ENCODE measurements around the gene USP40.

USP40 gene

DNA sequence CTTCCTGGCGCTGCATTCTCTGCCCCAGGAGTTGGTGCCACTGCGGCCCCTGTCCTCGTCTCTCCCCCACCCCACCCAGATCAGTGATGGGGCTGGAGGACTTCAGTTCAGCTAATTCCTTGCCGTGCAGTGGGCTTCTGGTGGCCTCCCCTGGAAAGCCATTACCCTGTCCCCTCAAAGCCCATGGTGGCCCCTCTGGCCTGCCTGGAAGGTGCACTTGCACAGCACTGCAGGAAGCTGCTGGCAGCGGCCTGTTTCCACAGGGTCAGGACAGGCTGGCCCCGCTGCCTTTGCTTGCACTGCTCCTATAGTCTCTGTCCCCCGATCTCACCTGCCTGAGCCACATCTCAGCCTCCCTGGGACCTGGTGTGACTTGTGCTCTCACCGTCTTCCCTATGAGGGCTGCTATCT is 105.1 kb downstream of the USP40 start:
- H3K79me1 ChIP-seq (ENCODE audit: low read length), result no peaks in the 10 kb centered on the region
- H2BK120ac ChIP-seq (ENCODE audit: low read depth, low read length), result no peak overlapping the region
- H3K9ac ChIP-seq (ENCODE audit: low read length), result no peak overlapping the region
- no peak overlapping the region for H4K8ac ChIP-seq (ENCODE audit: low read depth, low read length)
- H3K27me3 ChIP-seq (ENCODE audit: insufficient read depth, low read length, poor library complexity), result no peaks in the 10 kb centered on the region
- no peak overlapping the region for H3K27ac ChIP-seq (ENCODE audit: low read depth, low read length)
- H2AK5ac ChIP-seq (ENCODE audit: low read length), result no peak overlapping the region
- no peak overlapping the region for H3K18ac ChIP-seq (ENCODE audit: low read length)
- no peak overlapping the region for H3K4ac ChIP-seq (ENCODE audit: low read depth, low read length)
- no peaks in the 10 kb centered on the region for H3K4me1 ChIP-seq (ENCODE audit: control insufficient read depth, low read depth, low read length)
- H2BK5ac ChIP-seq (ENCODE audit: low read length), result no peak overlapping the region
- H3K79me2 ChIP-seq (ENCODE audit: control insufficient read depth, insufficient read depth, low read length), result no peaks in the 10 kb centered on the region
- no peak for DNase-seq
- no CpG with 5 or more reads among the region's 8 CpGs for WGBS (ENCODE audit: extremely low coverage, insufficient coverage, low lambda C conversion rate)
- no peak overlapping the region for H3K23ac ChIP-seq (ENCODE audit: low read length)
- no peak overlapping the region for H3K4me3 ChIP-seq (ENCODE audit: low read length)
- H4K5ac ChIP-seq (ENCODE audit: low read length), result no peak overlapping the region
- H2BK15ac ChIP-seq (replicated peaks; ENCODE audit: low read depth), result no peak overlapping the region
- H3K4me2 ChIP-seq (ENCODE audit: low read length), result no peak overlapping the region
- H3K56ac ChIP-seq (ENCODE audit: low read length), result no peak overlapping the region
- no peaks in the 10 kb centered on the region for H3K36me3 ChIP-seq (ENCODE audit: control insufficient read depth, insufficient read depth, low read length)

DNA sequence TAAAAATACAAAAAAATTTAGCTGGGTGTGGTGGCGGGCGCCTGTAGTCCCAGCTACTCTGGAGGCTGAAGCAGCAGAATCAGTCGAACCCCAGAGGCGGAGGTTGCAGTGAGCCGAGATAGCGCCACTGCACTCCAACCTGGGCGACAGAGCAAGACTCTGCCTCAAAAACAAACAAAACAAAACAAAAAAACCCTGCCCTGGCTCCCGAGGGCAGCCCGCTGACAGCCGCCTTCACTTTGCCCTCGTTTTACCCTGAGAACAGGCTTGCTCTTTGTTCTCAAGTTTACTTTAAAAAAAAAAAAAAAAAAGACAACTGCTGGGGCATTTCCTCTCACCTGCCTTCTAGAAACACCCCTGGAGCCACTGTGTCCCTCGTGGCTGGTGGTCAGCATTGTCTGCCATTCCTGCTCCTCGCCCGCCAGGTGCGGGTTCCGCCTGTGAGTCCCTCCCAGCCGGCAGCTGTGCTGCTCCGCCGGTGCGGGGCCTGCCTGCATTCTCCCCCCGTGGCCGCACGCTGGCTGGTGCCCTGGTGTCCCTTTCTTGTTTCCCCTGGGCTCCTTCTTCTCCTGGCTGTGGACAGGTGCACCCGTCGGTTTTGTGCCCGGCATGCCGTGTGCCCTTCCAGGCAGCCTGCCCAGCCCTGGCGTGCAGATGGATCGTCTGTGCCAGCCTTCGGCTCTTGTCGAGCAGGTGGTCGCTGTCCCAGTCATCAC is 105.7 kb downstream of the USP40 start:
- no CpG with 5 or more reads among the region's 32 CpGs for WGBS (ENCODE audit: extremely low coverage, insufficient coverage, low lambda C conversion rate)

DNA sequence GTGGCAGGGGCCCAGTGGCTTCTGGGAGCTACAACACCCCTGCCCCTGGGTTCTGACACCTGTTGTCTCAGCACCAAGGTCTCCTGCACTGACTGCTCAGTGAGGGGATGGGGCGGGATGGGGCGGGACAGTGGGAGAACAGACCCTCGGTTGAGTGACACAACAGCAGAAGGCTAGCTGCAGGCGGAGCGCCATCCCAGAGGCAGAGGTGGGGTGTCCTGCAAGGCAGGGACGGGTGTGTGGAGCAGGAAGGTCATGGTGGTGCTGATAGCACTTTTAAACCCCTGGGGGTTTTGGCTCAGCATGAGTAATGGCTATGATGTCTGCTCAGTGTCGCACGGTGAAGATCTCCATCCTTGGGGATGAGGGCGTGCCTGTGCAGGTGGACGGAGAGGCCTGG is 107.2 kb downstream of the USP40 start:
- Histone ChIP-seq H2BK15ac (replicated peaks; ENCODE audit: low read depth) (no peak overlapping the region), H3K9ac (ENCODE audit: low read length) (no peak overlapping the region), H3K27me3 (ENCODE audit: insufficient read depth, low read length, poor library complexity) (no peaks in the 10 kb centered on the region), H3K4me1 (ENCODE audit: control insufficient read depth, low read depth, low read length) (no peaks in the 10 kb centered on the region), H3K23ac (ENCODE audit: low read length) (no peak overlapping the region), H3K79me2 (ENCODE audit: control insufficient read depth, insufficient read depth, low read length) (no peaks in the 10 kb centered on the region), H3K36me3 (ENCODE audit: control insufficient read depth, insufficient read depth, low read length) (no peaks in the 10 kb centered on the region), H3K56ac (ENCODE audit: low read length) (no peak overlapping the region), H3K4ac (ENCODE audit: low read depth, low read length) (no peak overlapping the region), H2BK120ac (ENCODE audit: low read depth, low read length) (no peak overlapping the region), H3K4me2 (ENCODE audit: low read length) (no peak overlapping the region), H4K8ac (ENCODE audit: low read depth, low read length) (no peak overlapping the region), H4K5ac (ENCODE audit: low read length) (no peak overlapping the region), H3K27ac (ENCODE audit: low read depth, low read length) (no peak overlapping the region), H3K4me3 (ENCODE audit: low read length) (no peak overlapping the region), H3K79me1 (ENCODE audit: low read length) (no peaks in the 10 kb centered on the region), H3K18ac (ENCODE audit: low read length) (no peak overlapping the region), H2BK5ac (ENCODE audit: low read length) (no peak overlapping the region), H2AK5ac (ENCODE audit: low read length) (no peak overlapping the region)
- DNase-seq, result no peak
- no CpG with 5 or more reads among the region's 10 CpGs for WGBS (ENCODE audit: extremely low coverage, insufficient coverage, low lambda C conversion rate)

More for the DNA sequence above, 105.7 kb downstream of the USP40 start:
- H3K4me1 ChIP-seq (ENCODE audit: control insufficient read depth, low read depth, low read length), result no peaks in the 10 kb centered on the region
- no peak overlapping the region for H3K4me3 ChIP-seq (ENCODE audit: low read length)
- H4K8ac ChIP-seq (ENCODE audit: low read depth, low read length), result no peak overlapping the region
- H3K27me3 ChIP-seq (ENCODE audit: insufficient read depth, low read length, poor library complexity), result no peaks in the 10 kb centered on the region
- no peak for DNase-seq
- H3K23ac ChIP-seq (ENCODE audit: low read length), result no peak overlapping the region
- H3K27ac ChIP-seq (ENCODE audit: low read depth, low read length), result no peak overlapping the region
- no peak overlapping the region for H2BK120ac ChIP-seq (ENCODE audit: low read depth, low read length)
- no peak overlapping the region for H3K4me2 ChIP-seq (ENCODE audit: low read length)
- no peak overlapping the region for H3K4ac ChIP-seq (ENCODE audit: low read depth, low read length)
- H2BK5ac ChIP-seq (ENCODE audit: low read length), result no peak overlapping the region
- H3K9ac ChIP-seq (ENCODE audit: low read length), result no peak overlapping the region
- no peaks in the 10 kb centered on the region for H3K79me2 ChIP-seq (ENCODE audit: control insufficient read depth, insufficient read depth, low read length)
- no peak overlapping the region for H4K5ac ChIP-seq (ENCODE audit: low read length)
- no peak overlapping the region for H3K56ac ChIP-seq (ENCODE audit: low read length)
- H3K18ac ChIP-seq (ENCODE audit: low read length), result no peak overlapping the region
- no peak overlapping the region for H2BK15ac ChIP-seq (replicated peaks; ENCODE audit: low read depth)
- no peaks in the 10 kb centered on the region for H3K79me1 ChIP-seq (ENCODE audit: low read length)
- no peak overlapping the region for H2AK5ac ChIP-seq (ENCODE audit: low read length)
- no peaks in the 10 kb centered on the region for H3K36me3 ChIP-seq (ENCODE audit: control insufficient read depth, insufficient read depth, low read length)

DNA sequence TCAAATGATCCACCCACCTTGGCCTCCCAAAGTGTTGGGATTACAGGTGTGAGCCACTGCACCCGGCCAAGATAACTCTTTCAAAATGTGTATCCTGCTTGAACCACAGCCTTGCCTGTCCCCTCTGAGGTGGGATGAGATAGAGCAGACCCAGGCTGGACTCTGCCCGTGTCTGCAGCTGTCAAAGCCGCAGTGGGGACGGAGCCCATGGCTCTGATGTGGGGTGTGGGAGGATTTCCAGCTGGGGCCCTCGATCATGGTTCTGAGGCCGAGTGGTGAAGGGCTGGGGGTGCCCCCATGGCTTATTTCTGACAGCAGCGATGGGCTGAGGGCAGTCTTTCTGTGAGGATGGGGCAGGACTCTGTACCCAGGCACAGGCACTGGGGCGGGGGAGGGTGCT is 107.8 kb downstream of the USP40 start:
- Histone ChIP-seq H2BK5ac (ENCODE audit: low read length) (no peak overlapping the region), H3K18ac (ENCODE audit: low read length) (no peak overlapping the region), H3K27me3 (ENCODE audit: insufficient read depth, low read length, poor library complexity) (no peaks in the 10 kb centered on the region), H2BK15ac (replicated peaks; ENCODE audit: low read depth) (no peak overlapping the region), H4K5ac (ENCODE audit: low read length) (no peak overlapping the region), H2BK120ac (ENCODE audit: low read depth, low read length) (no peak overlapping the region), H3K27ac (ENCODE audit: low read depth, low read length) (no peak overlapping the region), H3K9ac (ENCODE audit: low read length) (no peak overlapping the region), H2AK5ac (ENCODE audit: low read length) (no peak overlapping the region), H3K4me3 (ENCODE audit: low read length) (no peak overlapping the region), H3K4me1 (ENCODE audit: control insufficient read depth, low read depth, low read length) (no peaks in the 10 kb centered on the region), H3K56ac (ENCODE audit: low read length) (no peak overlapping the region), H3K36me3 (ENCODE audit: control insufficient read depth, insufficient read depth, low read length) (no peaks in the 10 kb centered on the region), H3K23ac (ENCODE audit: low read length) (no peak overlapping the region), H3K4ac (ENCODE audit: low read depth, low read length) (no peak overlapping the region), H4K8ac (ENCODE audit: low read depth, low read length) (no peak overlapping the region), H3K79me1 (ENCODE audit: low read length) (no peaks in the 10 kb centered on the region), H3K4me2 (ENCODE audit: low read length) (no peak overlapping the region), H3K79me2 (ENCODE audit: control insufficient read depth, insufficient read depth, low read length) (no peaks in the 10 kb centered on the region)
- no peak for DNase-seq
- WGBS (ENCODE audit: extremely low coverage, insufficient coverage, low lambda C conversion rate), result no CpG with 5 or more reads among the region's 8 CpGs

- H3K27ac ChIP-seq (ENCODE audit: low read depth, low read length), result no peak overlapping the region
- H3K27me3 ChIP-seq (ENCODE audit: insufficient read depth, low read length, poor library complexity), result no peaks in the 10 kb centered on the region
- no peak overlapping the region for H3K23ac ChIP-seq (ENCODE audit: low read length)
- WGBS (ENCODE audit: extremely low coverage, insufficient coverage, low lambda C conversion rate), result no CpG with 5 or more reads among the region's 20 CpGs
- H3K4me1 ChIP-seq (ENCODE audit: control insufficient read depth, low read depth, low read length), result no peaks in the 10 kb centered on the region
- no peak overlapping the region for H4K5ac ChIP-seq (ENCODE audit: low read length)
- H3K9ac ChIP-seq (ENCODE audit: low read length), result no peak overlapping the region
- no peak overlapping the region for H4K8ac ChIP-seq (ENCODE audit: low read depth, low read length)
- no peak overlapping the region for H2BK120ac ChIP-seq (ENCODE audit: low read depth, low read length)
- no peak overlapping the region for H2BK15ac ChIP-seq (replicated peaks; ENCODE audit: low read depth)
- H2AK5ac ChIP-seq (ENCODE audit: low read length), result no peak overlapping the region
- H3K79me1 ChIP-seq (ENCODE audit: low read length), result no peaks in the 10 kb centered on the region
- no peaks in the 10 kb centered on the region for H3K79me2 ChIP-seq (ENCODE audit: control insufficient read depth, insufficient read depth, low read length)
- no peak overlapping the region for H3K4me3 ChIP-seq (ENCODE audit: low read length)
- H3K18ac ChIP-seq (ENCODE audit: low read length), result no peak overlapping the region
- H2BK5ac ChIP-seq (ENCODE audit: low read length), result no peak overlapping the region
- H3K36me3 ChIP-seq (ENCODE audit: control insufficient read depth, insufficient read depth, low read length), result no peaks in the 10 kb centered on the region
- no peak for DNase-seq
- no peak overlapping the region for H3K4ac ChIP-seq (ENCODE audit: low read depth, low read length)
- no peak overlapping the region for H3K4me2 ChIP-seq (ENCODE audit: low read length)
- H3K56ac ChIP-seq (ENCODE audit: low read length), result no peak overlapping the region
Measured at GRCh38 chr2:233458031-233458610, 108.5 kb downstream of the USP40 start.

DNA sequence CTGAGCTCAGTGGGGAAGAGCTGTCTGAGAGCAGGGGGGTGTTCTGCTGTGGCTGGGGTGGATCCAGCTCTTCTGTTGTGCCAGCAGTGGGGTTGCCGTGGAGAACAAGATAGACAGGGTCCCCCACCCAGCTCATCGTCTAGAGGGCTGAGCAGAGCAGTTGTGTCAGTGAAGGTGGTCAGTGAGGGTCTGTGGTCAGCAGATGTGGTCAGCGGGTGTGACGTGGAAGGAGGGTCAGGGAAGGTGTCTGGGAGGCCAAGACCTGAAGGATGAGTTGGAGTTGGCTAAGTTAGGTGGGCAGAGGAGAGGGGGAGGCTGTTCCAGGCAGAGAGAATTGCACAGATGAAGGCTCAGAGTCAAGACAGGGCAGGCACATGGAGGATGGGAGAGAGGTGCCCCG is 109.2 kb downstream of the USP40 start:
- no peak overlapping the region for H3K4me2 ChIP-seq (ENCODE audit: low read length)
- H3K36me3 ChIP-seq (ENCODE audit: control insufficient read depth, insufficient read depth, low read length), result no peaks in the 10 kb centered on the region
- no peak overlapping the region for H3K9ac ChIP-seq (ENCODE audit: low read length)
- H3K23ac ChIP-seq (ENCODE audit: low read length), result no peak overlapping the region
- no peak overlapping the region for H2BK5ac ChIP-seq (ENCODE audit: low read length)
- no peak overlapping the region for H2BK120ac ChIP-seq (ENCODE audit: low read depth, low read length)
- H3K79me2 ChIP-seq (ENCODE audit: control insufficient read depth, insufficient read depth, low read length), result no peaks in the 10 kb centered on the region
- no peak overlapping the region for H2AK5ac ChIP-seq (ENCODE audit: low read length)
- no CpG with 5 or more reads among the region's 5 CpGs for WGBS (ENCODE audit: extremely low coverage, insufficient coverage, low lambda C conversion rate)
- DNase-seq, result no peak
- no peaks in the 10 kb centered on the region for H3K79me1 ChIP-seq (ENCODE audit: low read length)
- no peak overlapping the region for H3K56ac ChIP-seq (ENCODE audit: low read length)
- no peak overlapping the region for H4K5ac ChIP-seq (ENCODE audit: low read length)
- H3K4me3 ChIP-seq (ENCODE audit: low read length), result no peak overlapping the region
- no peak overlapping the region for H3K18ac ChIP-seq (ENCODE audit: low read length)
- H4K8ac ChIP-seq (ENCODE audit: low read depth, low read length), result no peak overlapping the region
- H3K27ac ChIP-seq (ENCODE audit: low read depth, low read length), result no peak overlapping the region
- no peak overlapping the region for H3K4ac ChIP-seq (ENCODE audit: low read depth, low read length)
- H3K27me3 ChIP-seq (ENCODE audit: insufficient read depth, low read length, poor library complexity), result no peaks in the 10 kb centered on the region
- no peaks in the 10 kb centered on the region for H3K4me1 ChIP-seq (ENCODE audit: control insufficient read depth, low read depth, low read length)
- H2BK15ac ChIP-seq (replicated peaks; ENCODE audit: low read depth), result no peak overlapping the region

All from mesendoderm (in vitro differentiated cells).